GM21786 (cell line): ENCODE measurements around the gene NCDN.
"Not testable (repeated sequence)": the region's sequence is repeated elsewhere in the genome, so short reads cannot be mapped to it uniquely, and the experiment has no call there.

Experiments used
- ATAC-seq: cut with Tn5 transposase; IDR thresholded peaks from one replicate; pipeline ENCODE4 v1.9.1; 2021; ENCODE audit not compliant: unreplicated experiment

The NCDN gene

GRCh38 chr1:35568975-35569395, 11.4 kb downstream of the NCDN start:
- no peak for ATAC-seq

GRCh38 chr1:35569936-35570335, 12.3 kb downstream of the NCDN start:
- ATAC-seq, result no peak

- no peak for ATAC-seq
Measured at GRCh38 chr1:35570589-35571137, 13.1 kb downstream of the NCDN start.

GRCh38 chr1:35571263-35571662, 13.7 kb downstream of the NCDN start:
- no peak for ATAC-seq

GRCh38 chr1:35572296-35572695, 14.7 kb downstream of the NCDN start:
- no peak for ATAC-seq

- no peak for ATAC-seq
Measured at GRCh38 chr1:35573198-35574124, 15.9 kb downstream of the NCDN start, which contains the start of gene TFAP2E. Gene TFAP2E (plus strand): TSS chr1:35573314. CDS start chr1:35573578, 264 bp downstream.

GRCh38 chr1:35574125-35574654, 16.6 kb downstream of the NCDN start:
- ATAC-seq, result no peak

GRCh38 chr1:35574655-35575415, 17.2 kb downstream of the NCDN start:
- ATAC-seq, result no peak

- ATAC-seq, result no peak
Measured at GRCh38 chr1:35575416-35575958, 17.9 kb downstream of the NCDN start.

- ATAC-seq, result no peak
Measured at GRCh38 chr1:35576061-35576765, 18.6 kb downstream of the NCDN start.

GRCh38 chr1:35576766-35577070, 19.1 kb downstream of the NCDN start:
- ATAC-seq, result not testable (repeated sequence)

GRCh38 chr1:35577071-35577998, 19.7 kb downstream of the NCDN start:
- ATAC-seq, result no peak

GRCh38 chr1:35580949-35581388, 23.4 kb downstream of the NCDN start:
- no peak for ATAC-seq

- ATAC-seq, result not testable (repeated sequence)
Measured at GRCh38 chr1:35581621-35582020, 24.0 kb downstream of the NCDN start.

GRCh38 chr1:35585281-35585680, 27.7 kb downstream of the NCDN start:
- ATAC-seq, result no peak

GRCh38 chr1:35585805-35586204, 28.2 kb downstream of the NCDN start:
- not testable (repeated sequence) for ATAC-seq

- ATAC-seq, result no peak
Measured at GRCh38 chr1:35586808-35587207, 29.2 kb downstream of the NCDN start.

- no peak for ATAC-seq
Measured at GRCh38 chr1:35587736-35588135, 30.1 kb downstream of the NCDN start.

- ATAC-seq, result no peak
Measured at GRCh38 chr1:35588197-35588910, 30.8 kb downstream of the NCDN start.
